ENCODE data around the gene NCAM2. TPM values are rescaled to one million over a fixed set of nuclear protein-coding genes. Genes with fewer than 3 reads are reported as not detected.

NCAM2 gene
- total RNA-seq, 2 experiments from 2014 or later: not detected

DNA sequence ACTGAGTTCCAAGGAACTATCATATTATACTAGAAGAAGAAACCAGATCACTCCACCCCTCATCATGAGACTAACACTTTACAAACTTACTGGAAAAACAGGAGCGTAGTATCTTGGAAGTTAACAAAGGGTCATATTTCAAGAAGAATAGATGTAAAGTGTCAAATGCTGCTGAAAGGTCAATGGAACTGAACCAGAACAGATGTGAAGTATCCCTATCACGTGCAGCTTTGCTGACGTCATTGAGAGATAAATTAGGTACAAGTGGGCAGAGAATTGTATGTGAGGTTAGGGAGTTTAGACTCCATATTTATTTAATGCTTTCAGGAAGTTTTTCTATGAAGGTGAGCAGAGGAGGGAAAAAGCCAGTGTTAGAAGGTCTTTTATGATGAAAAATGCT lies 483.0 kb downstream of the NCAM2 start:
- H3K36me3 Mint-ChIP-seq (ENCODE audit: low read depth): no peaks in the 10 kb centered on the region
- no peak for TF ChIP-seq CTCF (IDR thresholded peaks at IDR 0.05)
- intact Hi-C loops (cut with micrococcal nuclease): no loop called here
- no peak overlapping the region for H3K27ac Mint-ChIP-seq
- ChIA-PET CTCF (no interaction called here), POLR2A (no interaction called here)
- DNase-seq: no peak
- no peak overlapping the region for H3K4me3 Mint-ChIP-seq
- no peak for ATAC-seq
- no peaks in the 10 kb centered on the region for H3K27me3 Mint-ChIP-seq
- H3K9me3 Mint-ChIP-seq: peaks cover 2% of the 10 kb centered on the region
- no peaks in the 10 kb centered on the region for H3K4me1 Mint-ChIP-seq (ENCODE audit: low read depth)

GRCh38 chr21:21508859-21509258 lies 510.6 kb downstream of the NCAM2 start:
- DNase-seq (no peak), ATAC-seq (no peak)
- ChIA-PET CTCF (no interaction called here), POLR2A (no interaction called here)
- Mint-ChIP-seq H3K27me3 (no peaks in the 10 kb centered on the region), H3K36me3 (ENCODE audit: low read depth) (no peaks in the 10 kb centered on the region), H3K4me3 (no peak overlapping the region), H3K27ac (no peak overlapping the region), H3K4me1 (ENCODE audit: low read depth) (no peaks in the 10 kb centered on the region), H3K9me3 (peaks cover 5% of the 10 kb centered on the region)
- no peak for TF ChIP-seq CTCF (IDR thresholded peaks at IDR 0.05)
- intact Hi-C loops (cut with micrococcal nuclease): no loop called here

GRCh38 chr21:21530680-21531079 lies 532.5 kb downstream of the NCAM2 start:
- no peaks in the 10 kb centered on the region for H3K4me1 Mint-ChIP-seq (ENCODE audit: low read depth)
- ATAC-seq (no peak), DNase-seq (no peak)
- TF ChIP-seq CTCF (IDR thresholded peaks at IDR 0.05): no peak
- intact Hi-C loops (cut with micrococcal nuclease): no loop called here
- POLR2A ChIA-PET: no interaction called here
- peaks cover 2% of the 10 kb centered on the region for H3K9me3 Mint-ChIP-seq
- no peaks in the 10 kb centered on the region for H3K36me3 Mint-ChIP-seq (ENCODE audit: low read depth)
- no peaks in the 10 kb centered on the region for H3K27me3 Mint-ChIP-seq
- H3K4me3 Mint-ChIP-seq: no peak overlapping the region
- H3K27ac Mint-ChIP-seq: no peak overlapping the region
- CTCF ChIA-PET: no interaction called here

DNA sequence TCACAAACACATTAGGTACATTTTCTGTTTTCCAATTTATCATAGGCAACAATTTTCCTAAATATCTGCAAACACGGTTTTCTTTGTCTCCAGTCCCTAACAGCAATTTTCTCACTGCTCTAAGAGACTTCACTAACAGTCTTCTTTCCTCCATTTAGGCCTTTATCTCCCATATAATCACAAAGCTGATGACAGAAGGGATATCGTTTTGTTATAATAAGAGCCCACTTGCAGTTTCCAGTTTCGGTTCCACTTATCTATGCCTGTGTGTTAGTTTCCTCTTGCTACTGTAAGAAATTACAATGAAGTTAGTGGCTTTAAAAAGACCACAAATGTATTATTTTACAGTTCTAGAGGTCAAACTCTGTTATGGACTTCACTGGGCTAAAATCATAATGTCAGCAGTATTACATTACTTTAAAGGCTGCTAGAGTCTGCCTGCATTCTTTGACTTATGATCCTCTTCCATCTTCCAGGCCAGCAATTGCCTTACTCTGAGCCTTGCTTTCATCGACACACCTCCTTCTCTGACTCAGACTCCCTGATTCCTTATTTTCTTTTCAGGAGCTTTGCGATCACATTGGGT lies 549.3 kb downstream of the NCAM2 start:
- Mint-ChIP-seq H3K27ac (no peak overlapping the region), H3K4me3 (no peak overlapping the region), H3K4me1 (ENCODE audit: low read depth) (no peaks in the 10 kb centered on the region), H3K36me3 (ENCODE audit: low read depth) (no peaks in the 10 kb centered on the region), H3K27me3 (no peaks in the 10 kb centered on the region), H3K9me3 (peaks cover 6% of the 10 kb centered on the region)
- CTCF ChIA-PET: no interaction called here
- TF ChIP-seq CTCF (IDR thresholded peaks at IDR 0.05): no peak
- POLR2A ChIA-PET: no interaction called here
- no peak for ATAC-seq
- intact Hi-C loops (cut with micrococcal nuclease): no loop called here
- no peak for DNase-seq

DNA sequence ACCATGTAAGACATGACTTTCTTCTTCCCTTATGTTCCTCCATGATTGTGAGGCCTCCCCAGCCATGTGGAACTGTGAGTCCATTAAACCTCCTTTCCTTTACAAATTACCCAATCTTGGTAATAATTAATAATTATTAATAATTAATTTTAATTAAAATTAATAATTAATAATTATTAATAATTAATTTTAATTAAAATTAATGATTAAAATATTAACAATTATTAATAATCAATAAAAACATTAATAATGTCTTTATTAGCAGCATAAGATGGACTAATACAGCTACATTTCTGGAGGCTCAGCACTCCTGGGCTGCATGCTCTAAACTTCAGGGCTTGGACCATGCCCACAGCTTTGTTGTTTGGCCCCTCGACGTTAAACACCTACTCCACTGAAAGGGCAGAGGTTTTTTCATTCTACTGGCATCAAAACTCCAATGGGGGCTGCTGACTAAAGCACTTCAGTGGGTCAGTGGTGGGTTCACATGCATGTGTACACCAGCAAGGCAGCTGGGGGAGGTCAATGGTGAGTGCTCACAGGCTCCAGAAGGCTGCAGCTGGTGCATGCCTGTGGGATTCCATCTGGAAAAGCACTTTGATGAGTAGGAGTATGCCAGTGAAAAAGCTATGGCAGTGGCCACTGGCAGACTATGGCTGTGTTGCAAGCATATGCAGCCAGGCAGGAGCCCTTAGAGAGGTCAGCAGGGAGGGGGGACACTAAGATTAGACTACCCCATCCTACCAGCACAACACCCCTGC lies 561.3 kb downstream of the NCAM2 start:
- ChIA-PET POLR2A (interaction anchor here (0.6 kb wide), 2 partner anchors 279 to 499 kb away, joined by 3 read pairs; no protein-coding TSS in a partner anchor), CTCF (no interaction called here)
- no peak for TF ChIP-seq CTCF (IDR thresholded peaks at IDR 0.05)
- Mint-ChIP-seq H3K36me3 (ENCODE audit: low read depth) (no peaks in the 10 kb centered on the region), H3K27me3 (no peaks in the 10 kb centered on the region), H3K4me3 (no peak overlapping the region), H3K4me1 (ENCODE audit: low read depth) (no peaks in the 10 kb centered on the region), H3K27ac (no peak overlapping the region), H3K9me3 (peaks cover 12% of the 10 kb centered on the region)
- no peak for ATAC-seq
- intact Hi-C loops (cut with micrococcal nuclease): no loop called here
- DNase-seq: no peak

Measured in activated CD8-positive, alpha-beta T cell treated with anti-CD3 and anti-CD28 coated beads for 36 hours (primary cell).